ENCODE measurements around the gene DISC1.

- peak; percentile 33; the same call in 1 of the 2 replicates for TF ChIP-seq RAD21 (IDR thresholded peaks at IDR 0.05; ENCODE audit: low read depth)
- TF ChIP-seq CTCF (IDR thresholded peaks at IDR 0.05 in 2 of 3, conservative IDR thresholded peaks at IDR 0.05 in 1 of 3; ENCODE audit: borderline replicate concordance in 1 of 3, insufficient read depth in 1 of 3, low read depth in 2 of 3, low read length in 2 of 3), result peak; percentile 27 to 91 (median 78); a peak in 4 of 6 replicates
- no peak for TF ChIP-seq ZNF274 (IDR thresholded peaks at IDR 0.05; ENCODE audit: low read depth, low read length)
- TF ChIP-seq POLR2A (IDR thresholded peaks at IDR 0.05; ENCODE audit: borderline replicate concordance, extremely low read depth, insufficient read depth, insufficient read length), result no peak
- no peak for TF ChIP-seq SP1 (IDR thresholded peaks at IDR 0.05; ENCODE audit: low read depth)
- no peak for TF ChIP-seq POLR2AphosphoS5 (IDR thresholded peaks at IDR 0.05; ENCODE audit: low read depth, low read length)
- TF ChIP-seq EZH2 (IDR thresholded peaks at IDR 0.05), result no peak
Measured at GRCh38 chr1:231931846-231932454, 305.4 kb downstream of the DISC1 start.
